GM21423 (cell line): ENCODE measurements around the gene GRID1.
A peak's percentile ranks its signal among the peaks of the same experiment; 100 is the strongest.
"Not testable (repeated sequence)": the region's sequence is repeated elsewhere in the genome, so short reads cannot be mapped to it uniquely, and the experiment has no call there.

Experiments
- ATAC-seq: cut with Tn5 transposase; IDR thresholded peaks from one replicate; pipeline ENCODE4 v1.9.1; 2021; ENCODE audit warnings: mild to moderate bottlenecking, moderate library complexity; ENCODE audit not compliant: unreplicated experiment

The GRID1 gene

DNA sequence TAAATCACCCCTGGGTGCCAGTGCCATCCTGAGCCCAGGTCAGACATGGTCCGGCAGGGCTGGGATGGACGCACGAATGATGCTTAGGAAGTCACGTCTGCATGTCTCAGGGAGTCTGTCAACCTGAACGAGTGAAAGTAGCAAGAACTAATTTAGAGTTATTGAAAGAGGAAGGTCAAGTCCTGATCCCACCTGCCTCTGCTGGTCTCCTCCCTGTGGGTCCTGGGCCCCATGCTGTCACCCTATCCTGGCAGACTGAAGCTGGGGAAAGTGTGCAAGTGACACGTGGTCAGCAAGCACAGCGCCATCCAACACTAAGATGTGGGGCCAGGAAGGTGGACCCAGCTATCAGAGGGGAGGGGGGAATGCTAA is 26.1 kb upstream of the GRID1 start:
- ATAC-seq = peak; percentile 62

- ATAC-seq = no peak
Measured at GRCh38 chr10:86391986-86392722, 25.6 kb upstream of the GRID1 start.

DNA sequence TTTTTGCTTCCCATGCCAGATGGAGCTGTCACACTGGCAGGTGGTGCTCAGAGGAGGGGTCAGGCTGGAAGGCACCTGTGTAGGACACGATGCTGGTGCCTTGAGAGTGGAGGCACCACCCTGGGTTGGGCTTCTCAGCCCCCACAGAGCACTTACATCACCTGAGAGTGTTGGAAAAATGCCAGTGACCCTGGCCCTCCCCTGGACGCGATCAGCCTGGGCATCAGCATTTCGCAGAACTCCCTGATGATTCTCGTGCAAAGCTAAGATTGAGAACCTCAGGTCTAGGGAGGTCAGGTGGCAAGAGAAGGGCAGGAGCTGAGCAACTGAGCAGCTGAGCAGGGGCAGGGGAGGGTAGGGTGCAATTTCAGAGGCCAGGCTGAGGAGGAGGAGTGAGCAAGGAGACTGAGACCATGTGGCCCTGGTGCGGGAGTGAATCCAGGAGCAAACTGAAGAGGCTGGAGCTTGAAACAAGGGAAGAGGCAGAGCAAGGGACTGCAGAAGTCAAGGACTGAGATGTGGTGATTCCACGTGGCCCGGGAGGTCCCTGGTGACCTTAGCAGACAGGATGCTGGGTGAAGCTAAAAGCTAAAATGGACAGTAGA is 24.7 kb upstream of the GRID1 start:
- no peak for ATAC-seq

DNA sequence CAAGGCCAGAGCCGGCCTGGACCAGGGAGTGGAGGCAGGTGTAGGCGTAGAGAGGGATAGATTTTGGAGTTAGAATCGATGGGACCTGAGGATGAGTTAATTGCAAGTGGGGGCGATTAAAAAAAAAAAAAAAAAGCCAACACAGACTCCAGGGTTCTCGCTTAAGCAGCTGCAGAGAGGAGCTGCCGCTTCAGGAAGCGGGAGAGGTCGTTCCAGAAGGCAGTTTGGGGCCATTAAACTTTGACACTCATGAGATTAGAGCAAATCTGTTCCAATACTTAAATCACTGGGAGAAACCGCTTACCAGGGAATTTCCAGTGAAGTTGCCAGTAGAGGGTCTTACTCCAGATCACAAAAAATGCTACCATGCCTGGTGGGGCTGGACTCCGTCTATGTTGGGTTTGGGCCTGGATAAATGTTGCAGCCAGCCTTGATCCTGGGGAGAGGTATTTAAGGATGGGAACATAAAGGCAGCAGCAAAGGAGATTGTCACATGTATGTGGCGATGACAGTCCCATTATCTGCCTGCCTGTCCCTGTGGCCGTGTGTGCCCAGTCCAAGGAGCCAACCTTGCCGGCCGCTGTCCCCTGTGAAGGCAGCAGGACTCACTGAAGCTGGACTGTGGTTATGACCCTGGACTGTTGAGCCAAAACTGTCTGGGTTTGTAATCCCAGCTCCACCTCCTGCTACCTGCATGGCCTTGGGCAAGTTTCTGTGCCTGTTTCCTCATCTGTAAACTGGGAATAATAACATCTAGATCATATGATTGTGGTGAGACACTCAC is 23.9 kb upstream of the GRID1 start:
- ATAC-seq = no peak

DNA sequence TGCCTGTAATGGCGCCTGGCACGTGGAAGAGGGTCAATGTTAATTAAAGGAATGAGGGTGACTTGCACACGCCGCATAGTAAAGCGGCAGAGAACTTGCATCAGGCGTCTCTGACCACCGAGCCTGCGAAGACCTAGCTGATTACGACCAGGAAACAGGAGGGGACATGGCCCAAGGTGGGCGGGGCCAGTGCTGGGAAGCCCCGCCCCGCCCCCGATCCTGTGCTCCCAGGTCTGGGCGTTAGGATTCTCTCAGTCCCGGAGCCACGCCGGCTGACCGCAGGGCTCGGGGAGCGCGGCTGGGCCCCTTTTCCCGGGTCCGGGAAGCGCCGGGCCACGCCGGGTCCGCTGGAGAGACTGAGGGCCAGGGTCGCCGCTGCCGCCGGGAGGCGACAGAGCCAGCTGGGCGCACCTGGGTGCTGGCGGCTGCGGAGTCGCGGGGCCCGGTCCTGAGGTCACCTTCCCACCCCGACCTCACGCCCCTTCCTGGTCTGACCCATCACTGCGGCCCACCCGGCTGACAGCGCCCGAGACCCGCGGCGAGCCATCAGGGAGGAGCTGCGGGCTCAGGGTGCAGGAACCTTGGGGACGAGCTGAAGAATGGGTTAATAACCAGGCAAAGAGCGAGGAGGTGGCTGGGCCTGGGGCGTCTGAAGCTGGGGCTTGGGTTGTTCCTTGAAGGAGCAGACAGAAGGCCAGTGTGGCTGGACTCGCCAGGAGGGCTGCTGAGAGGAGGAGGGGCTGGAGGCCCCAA is 23.0 kb upstream of the GRID1 start:
- ATAC-seq = peak; percentile 68

GRCh38 chr10:86389109-86389440 is 22.5 kb upstream of the GRID1 start:
- ATAC-seq = not testable (repeated sequence)

DNA sequence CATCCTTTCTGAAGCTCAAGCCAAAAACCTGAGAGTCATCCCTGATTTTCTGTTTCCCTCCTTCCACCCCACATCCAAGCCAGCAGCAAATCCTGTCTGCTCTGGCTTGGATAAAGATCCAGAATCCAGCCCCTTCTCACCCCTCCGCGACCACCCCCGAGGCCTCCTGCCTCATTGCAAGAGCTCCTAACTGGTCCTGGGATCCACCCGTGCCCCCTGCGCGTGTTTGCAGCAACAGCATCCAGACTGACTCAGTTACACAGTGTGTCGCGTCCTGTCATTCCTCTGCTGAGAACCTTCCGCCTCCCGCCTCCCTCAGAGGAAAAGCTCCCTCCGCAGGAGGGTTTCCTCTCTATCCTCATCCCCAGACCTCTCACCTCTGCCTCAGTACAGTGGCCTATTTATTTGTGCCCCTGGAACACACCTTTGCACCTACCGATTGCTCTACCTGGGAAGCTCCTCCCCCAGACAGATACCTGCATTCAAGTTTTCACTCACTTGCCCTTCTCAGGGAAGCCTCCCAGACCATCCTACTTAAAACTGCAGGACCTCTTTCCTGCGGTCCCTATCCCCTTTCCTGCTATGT is 21.6 kb upstream of the GRID1 start:
- no peak for ATAC-seq

GRCh38 chr10:86387178-86387794 is 20.7 kb upstream of the GRID1 start:
- ATAC-seq = no peak

- no peak for ATAC-seq
Measured at GRCh38 chr10:86385806-86386205, 19.2 kb upstream of the GRID1 start.

- no peak for ATAC-seq
Measured at GRCh38 chr10:86377797-86378146, 11.2 kb upstream of the GRID1 start.

DNA sequence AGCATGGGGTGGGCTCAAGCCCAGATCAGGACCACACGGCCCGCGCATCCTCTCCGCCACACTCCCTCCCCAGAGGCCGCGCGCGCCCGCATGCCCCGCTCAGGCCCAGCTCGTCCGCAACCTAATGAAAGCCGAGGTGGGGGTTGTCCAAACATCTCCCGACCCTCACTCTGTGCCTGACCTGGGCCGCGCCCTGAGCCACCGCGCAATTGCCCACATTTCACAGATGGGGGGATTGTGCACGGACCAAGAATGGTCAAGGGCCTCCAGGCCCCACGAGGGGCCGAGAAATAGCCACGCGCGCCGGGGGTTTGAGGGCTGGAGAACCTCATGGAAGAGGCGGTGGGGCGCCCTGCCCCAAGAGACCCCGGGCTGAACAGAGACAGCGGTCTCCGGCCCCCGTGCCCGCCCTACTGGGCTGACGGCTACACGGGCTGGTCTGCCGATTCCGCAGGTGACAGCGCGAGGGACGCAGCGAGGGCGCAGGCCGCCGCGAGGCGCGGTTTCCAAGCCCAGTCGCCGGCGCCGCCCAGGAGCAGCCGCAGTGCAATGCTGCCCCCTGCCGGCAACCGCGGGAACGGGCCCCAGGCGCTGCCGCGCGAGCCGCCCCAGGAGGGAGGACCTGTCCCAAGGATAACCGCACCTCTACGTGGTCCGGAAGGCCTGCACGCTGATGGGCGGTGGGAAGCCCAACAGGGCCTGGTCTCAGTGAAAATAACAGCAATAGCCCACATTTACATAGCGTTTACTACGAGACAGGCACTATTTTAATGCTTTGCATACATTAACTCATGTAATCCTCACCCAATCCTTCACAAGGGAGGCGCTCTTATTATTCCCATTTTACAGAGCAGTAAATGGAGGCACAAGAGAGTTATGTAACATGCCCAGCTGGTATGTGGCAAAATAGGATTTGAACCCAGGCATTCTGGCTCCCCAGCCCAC is 10.5 kb upstream of the GRID1 start:
- peak; percentile 96 for ATAC-seq

GRCh38 chr10:86376403-86376802 is 9.8 kb upstream of the GRID1 start:
- no peak for ATAC-seq

DNA sequence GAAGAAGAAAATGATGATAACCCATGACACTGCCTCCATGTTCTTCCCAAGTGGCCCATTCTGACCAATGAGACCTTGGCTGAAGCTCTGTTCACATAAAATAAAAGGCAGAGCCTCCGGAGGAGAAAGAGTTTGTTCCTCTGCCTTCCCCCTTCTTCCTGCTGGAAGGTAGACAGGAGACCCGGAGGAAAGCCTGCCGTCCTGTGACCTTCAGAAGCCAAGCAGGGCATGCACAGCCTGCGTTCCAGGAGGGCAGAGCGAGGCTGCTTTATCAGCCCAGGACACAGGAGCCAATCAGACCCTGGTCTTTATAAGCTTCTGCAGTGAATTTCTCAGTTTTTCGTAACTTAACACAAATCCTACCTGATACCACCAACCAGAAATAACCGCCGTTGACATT is 8.6 kb upstream of the GRID1 start:
- no peak for ATAC-seq

- ATAC-seq = no peak
Measured at GRCh38 chr10:86374664-86375063, 8.1 kb upstream of the GRID1 start.

GRCh38 chr10:86373828-86374227 is 7.2 kb upstream of the GRID1 start:
- ATAC-seq = no peak

DNA sequence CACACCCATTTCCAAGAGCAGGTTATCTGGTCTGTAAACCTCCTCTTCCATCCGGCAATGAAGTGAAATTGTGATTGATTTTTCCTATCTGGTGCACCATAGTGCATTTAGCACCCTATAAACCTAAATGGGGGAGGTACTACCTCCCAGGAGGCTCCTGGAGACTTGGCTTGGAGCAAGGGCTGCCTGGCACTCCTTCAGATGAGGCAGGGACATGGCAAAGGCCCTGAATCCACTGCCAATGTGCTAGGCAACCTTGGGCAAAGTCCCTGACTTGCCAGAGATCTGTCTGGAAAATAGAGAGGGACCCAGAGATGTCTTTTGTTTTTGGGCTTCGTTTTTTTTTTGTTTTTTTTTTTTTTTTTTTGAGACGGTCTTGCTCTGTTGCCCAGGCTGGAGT is 6.7 kb upstream of the GRID1 start:
- no peak for ATAC-seq

DNA sequence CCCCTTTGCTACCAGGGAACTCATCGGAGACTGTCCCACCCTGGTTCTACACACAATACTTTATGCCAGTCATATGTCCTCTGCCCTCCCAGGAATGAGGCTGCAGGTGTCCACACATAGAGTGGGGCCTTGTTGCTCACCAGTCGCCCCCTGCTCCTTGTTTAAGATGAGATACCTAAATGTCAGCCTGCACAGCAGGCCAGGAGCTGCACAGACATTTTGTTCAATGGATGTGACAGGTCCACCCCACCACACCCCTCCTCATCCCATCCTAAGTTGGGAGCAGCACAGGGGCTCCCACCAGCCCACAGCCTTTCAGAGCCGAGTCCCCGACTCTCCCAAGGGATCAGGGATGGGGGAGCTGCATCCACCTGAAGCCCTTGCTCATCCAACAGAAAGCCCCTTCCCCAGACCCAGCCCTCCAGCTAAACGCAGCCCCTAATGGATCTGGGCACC is 6.2 kb upstream of the GRID1 start:
- no peak for ATAC-seq

GRCh38 chr10:86372119-86372783 is 5.7 kb upstream of the GRID1 start:
- no peak for ATAC-seq

DNA sequence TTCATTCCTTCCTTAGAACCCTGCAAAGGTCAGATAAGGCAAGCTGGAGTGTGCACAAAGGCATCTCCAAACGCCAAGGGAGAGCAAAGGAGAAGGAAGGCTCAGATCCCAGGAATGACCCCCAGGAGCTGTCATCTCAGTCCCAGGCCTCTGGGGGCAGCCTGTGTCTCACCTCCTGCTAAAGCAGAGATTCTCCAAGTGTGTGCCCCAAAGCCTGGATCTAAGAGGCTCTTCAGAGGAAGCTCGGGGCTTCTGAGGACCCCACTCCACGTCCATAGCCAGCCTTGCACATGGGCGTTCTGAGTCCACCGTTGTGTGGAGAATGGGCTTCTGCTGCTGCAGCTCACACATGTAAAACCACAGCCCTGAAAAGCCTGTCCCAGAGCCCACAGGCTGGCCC is 5.1 kb upstream of the GRID1 start:
- ATAC-seq = no peak
